HepG2 (cell line): ENCODE measurements around the gene SYT9. TPM values are rescaled to one million over a fixed set of nuclear protein-coding genes. Genes with fewer than 3 reads are reported as not detected.
A peak's percentile ranks its signal among the peaks of the same experiment; 100 is the strongest.

ENCODE experiments used
- ATAC-seq: fragments of 200-7000 bp; cut with Tn5 transposase; 3 replicates; pipeline ENCODE4 v1.9.1; 2020; ENCODE audit warnings: mild to moderate bottlenecking, moderate library complexity
- BruUV-seq: library from RNA; stranded (reverse); fragments of 400-500 nt; replicated peaks from 2 replicates; lab custom pipeline; 2021; lab: Mats Ljungman, UMichigan
- CTCF ChIA-PET: fragments of 300-600 bp; formaldehyde crosslinking; extraction: SDS; loops from one replicate; lab custom pipeline; 2021; ENCODE audit warnings: low total read pairs, inconsistent platforms, low intra/inter-chr PET ratio; lab: Yijun Ruan, JAX
- POLR2A ChIA-PET: fragments of 350-600 bp; sonication (Branson Sonifier 250); formaldehyde crosslinking; loops from one replicate; lab custom pipeline; 2020; ENCODE audit warnings: antibody characterized with exemption, inconsistent platforms; lab: Yijun Ruan, JAX
- DNase-seq: peaks from one replicate; pipeline ENCODE4 v3.0.0-alpha.2; 2015; ENCODE audit warnings: low spot score
- FAIRE-seq: peaks from 3 replicates; lab custom pipeline; 2011; peaks lifted over from hg19 to GRCh38; lab: Jason Lieb, UNC
- H2AFZ ChIP-seq: one replicate; pipeline ENCODE4 v1.6.1; 2011; ENCODE audit warnings: low read length, inconsistent platforms
- H3K27ac ChIP-seq: fragments of 300-600 bp; 3 replicates; pipeline ENCODE4 v1.8.0; 2011; ENCODE audit warnings: mixed run types, mild to moderate bottlenecking, mixed read lengths, low read length, inconsistent platforms; ENCODE audit not compliant: insufficient read depth; ENCODE audit errors: extremely low read length
- H3K27me3 ChIP-seq, 2 experiments: fragments of 200-600 bp in 1 of 2; 2 replicates in 1 of 2; 3 replicates in 1 of 2; pipeline versions ENCODE4 v1.6.0 to v1.8.0; 2011; ENCODE audit warnings: low read length in 2 of 2, mild to moderate bottlenecking in 2 of 2, moderate library complexity in 2 of 2, inconsistent platforms in 1 of 2; ENCODE audit not compliant: insufficient read depth in 2 of 2, control insufficient read depth in 1 of 2
- H3K36me3 ChIP-seq, 2 experiments: fragments of 200-600 bp in 1 of 2; replicated peaks in 1 of 2; 2 replicates in 1 of 2; 3 replicates in 1 of 2; pipeline versions ENCODE4 v1.5.1 to v1.8.0; 2011; ENCODE audit warnings: low read length in 2 of 2, inconsistent platforms in 1 of 2; ENCODE audit not compliant: insufficient read depth in 2 of 2, control insufficient read depth in 1 of 2
- H3K4me1 ChIP-seq: 2 replicates; pipeline ENCODE4 v1.5.1; 2012; ENCODE audit warnings: low read length, inconsistent platforms; ENCODE audit not compliant: insufficient read depth
- H3K4me2 ChIP-seq: 2 replicates; pipeline ENCODE4 v1.6.0; 2011; ENCODE audit warnings: low read depth, low read length, inconsistent platforms
- H3K4me3 ChIP-seq, 3 experiments: fragments of 200-600 bp in 1 of 3; sonication (generic), shearing (Covaris generic) in 1 of 3; replicated peaks in 1 of 3; 2 replicates each; pipeline ENCODE4 v1.5.1; 2011 to 2016; ENCODE audit warnings: low read length in 3 of 3, inconsistent platforms in 2 of 3, low read depth in 2 of 3, mild to moderate bottlenecking in 2 of 3, control low read depth in 1 of 3, mixed read lengths in 1 of 3; ENCODE audit not compliant: insufficient read depth in 1 of 3
- H3K79me2 ChIP-seq: one replicate; pipeline ENCODE4 v1.6.1; 2011; ENCODE audit warnings: low read length, inconsistent platforms; ENCODE audit not compliant: insufficient read depth
- H3K9ac ChIP-seq: 2 replicates; pipeline ENCODE4 v1.6.0; 2011; ENCODE audit warnings: mild to moderate bottlenecking, low read depth, low read length, inconsistent platforms; ENCODE audit not compliant: insufficient read depth
- H3K9me3 ChIP-seq: 2 replicates; pipeline ENCODE4 v1.5.1; 2012; ENCODE audit warnings: mild to moderate bottlenecking, low read length
- H4K20me1 ChIP-seq: 2 replicates; pipeline ENCODE4 v1.6.0; 2011; ENCODE audit warnings: inconsistent platforms, mild to moderate bottlenecking, low read length, moderate library complexity; ENCODE audit not compliant: insufficient read depth
- ATF4 ChIP-seq, 2 experiments: fragments of 450-650 bp in 1 of 2; sonication (generic) in 1 of 2; formaldehyde crosslinking; IDR thresholded peaks; 2 replicates each; pipeline versions ENCODE4 v1.5.0 to v1.8.0; 2020 to 2022; ENCODE audit warnings: mild to moderate bottlenecking in 1 of 2, missing genetic modification reagents in 1 of 2
- BCL3 ChIP-seq: sonication (generic); formaldehyde crosslinking; IDR thresholded peaks from 2 replicates; pipeline ENCODE4 v1.5.1; 2020; ENCODE audit warnings: mild to moderate bottlenecking, missing genetic modification reagents, moderate library complexity
- CEBPB ChIP-seq: IDR thresholded peaks from 2 replicates; pipeline ENCODE4 v1.6.1; 2011; ENCODE audit warnings: low read depth, low read length, improper control_type of control experiment, borderline replicate concordance
- DR1 ChIP-seq: sonication (generic); formaldehyde crosslinking; IDR thresholded peaks from 2 replicates; pipeline ENCODE4 v1.8.0; 2021; ENCODE audit warnings: mild to moderate bottlenecking, missing genetic modification reagents, inconsistent platforms
- ETV5 ChIP-seq: IDR thresholded peaks from 2 replicates; pipeline ENCODE4 v1.6.1; 2018; ENCODE audit warnings: missing biosample characterization, missing genetic modification reagents, inconsistent platforms, borderline replicate concordance
- FOXJ3 ChIP-seq: sonication (generic); formaldehyde crosslinking; IDR thresholded peaks from 2 replicates; pipeline ENCODE4 v1.4.0; 2020; ENCODE audit warnings: missing genetic modification reagents, mild to moderate bottlenecking, borderline replicate concordance
- HES4 ChIP-seq: sonication (generic); formaldehyde crosslinking; IDR thresholded peaks from 2 replicates; pipeline ENCODE4 v1.9.0; 2021; ENCODE audit warnings: mild to moderate bottlenecking, missing genetic modification reagents, borderline replicate concordance
- KAT2B ChIP-seq: fragments of 150-350 bp; IDR thresholded peaks from 2 replicates; pipeline ENCODE4 v1.6.1; 2014; ENCODE audit warnings: low read depth, low read length, borderline replicate concordance
- KLF15 ChIP-seq: sonication (generic); formaldehyde crosslinking; IDR thresholded peaks from 2 replicates; pipeline ENCODE4 v1.8.1; 2023; ENCODE audit warnings: borderline replicate concordance, mild to moderate bottlenecking, inconsistent platforms, missing genetic modification reagents, mixed read lengths
- MED8 ChIP-seq: sonication (generic); formaldehyde crosslinking; IDR thresholded peaks from 2 replicates; pipeline ENCODE4 v1.8.1; 2023; ENCODE audit warnings: mild to moderate bottlenecking, missing genetic modification reagents; ENCODE audit not compliant: insufficient replicate concordance
- POLR2A ChIP-seq, 2 experiments: IDR thresholded peaks; 2 replicates each; pipeline ENCODE4 v1.6.1; 2011; ENCODE audit warnings: low read depth in 2 of 2, low read length in 2 of 2, mild to moderate bottlenecking in 1 of 2, moderate library complexity in 1 of 2; ENCODE audit not compliant: insufficient read depth in 1 of 2
- SIX1 ChIP-seq: sonication (generic); formaldehyde crosslinking; IDR thresholded peaks from 2 replicates; pipeline ENCODE4 v1.4.0; 2020; ENCODE audit warnings: missing genetic modification reagents, borderline replicate concordance
- ZFP37 ChIP-seq: sonication (generic); formaldehyde crosslinking; IDR thresholded peaks from 2 replicates; pipeline ENCODE4 v1.4.0; 2020; ENCODE audit warnings: missing genetic modification reagents, borderline replicate concordance
- ZNF264 ChIP-seq: sonication (generic); formaldehyde crosslinking; IDR thresholded peaks from 2 replicates; pipeline ENCODE4 v1.4.0; 2020; ENCODE audit warnings: missing genetic modification reagents
- ZNF713 ChIP-seq: sonication (generic); formaldehyde crosslinking; IDR thresholded peaks from 2 replicates; pipeline ENCODE4 v1.4.0; 2020; ENCODE audit warnings: mild to moderate bottlenecking, missing genetic modification reagents
- WGBS: methylation state at CpG from one replicate; pipeline ENCODE4 v1.1.6; 2017; ENCODE audit warnings: low lambda C conversion rate; 5-methylcytosine and 5-hydroxymethylcytosine counted together
- in situ Hi-C: cut with HindIII; loops from 2 replicates; pipeline ENCODE4 v1.10.0; 2017; ENCODE audit warnings: low pct_unique_long_range_greater_than_20kb; ENCODE audit not compliant: extremely low pct_ligation_motif_present
- intact Hi-C: fragments of 100-400 bp; cut with micrococcal nuclease; formaldehyde crosslinking; loops from one replicate; pipeline ENCODE4 v1.10.0; 2022; ENCODE audit not compliant: unreplicated experiment
- polyA plus RNA-seq, 8 experiments: library from polyadenylated mRNA; depleted of rRNA in 3 of 8; stranded (reverse) in 7 of 8; unstranded in 1 of 8; fragments of >200 nt; fragmentation: Illumina TruSeq in 4 of 8; extraction: Trizol in 4 of 8; gene quantifications; 2 replicates each; pipeline versions ENCODE4 v1.2.1 to v1.2.3, GENCODE V29; 2011 to 2016; ENCODE audit warnings: low read depth in 4 of 8, missing spikeins in 1 of 8, mixed read lengths in 1 of 8; ENCODE audit not compliant: insufficient read depth in 1 of 8
- total RNA-seq, 5 experiments: library from RNA; depleted of rRNA; stranded (reverse); fragments of >200 nt; fragmentation: Illumina TruSeq; extraction: Trizol; gene quantifications; 2 replicates each; pipeline ENCODE4 v1.2.3, GENCODE V29; 2016; ENCODE audit warnings: low read depth in 1 of 5

Gene SYT9
- total and polyA plus RNA-seq, 2 of the 13 experiments (the other 11 are each of a cell fraction or from before 2014, with no cell fraction given): not detected

GRCh38 chr11:7385532-7385931 lies 133.8 kb downstream of the SYT9 start:
- Histone ChIP-seq H3K27ac (no peak overlapping the region), H3K36me3 (no peaks in the 10 kb centered on the region), H3K4me3 (no peak overlapping the region), H2AFZ (no peak overlapping the region), H3K4me1 (no peaks in the 10 kb centered on the region), H3K9ac (no peak overlapping the region), H3K79me2 (no peaks in the 10 kb centered on the region), H3K4me2 (no peak overlapping the region), H4K20me1 (no peaks in the 10 kb centered on the region), H3K9me3 (no peaks in the 10 kb centered on the region), H3K27me3 (no peaks in the 10 kb centered on the region; a peak in 1 of 5 replicates)
- no peak for TF ChIP-seq DR1
- FAIRE-seq (no peak), DNase-seq (no peak), ATAC-seq (peak; percentile 66)
- ChIA-PET POLR2A (no interaction called here), CTCF (no interaction called here)
- intact Hi-C loops: no loop called here
- in situ Hi-C loops: no loop called here
- WGBS: 53% methylated on average over 1 of the region's 1 CpG
- BruUV-seq: no TSS peak

- H3K4me2 ChIP-seq: no peak overlapping the region
- FAIRE-seq: no peak
- DNase-seq: peak; percentile 2
- TF ChIP-seq MED8 (CRISPR knock-in tag) (no peak), SIX1 (no peak), BCL3 (no peak), KLF15 (CRISPR knock-in tag) (no peak), KAT2B (no peak), ETV5 (CRISPR knock-in tag) (no peak), ZNF264 (CRISPR knock-in tag) (no peak), CEBPB (peak; percentile 55; the same call in 1 of the 2 replicates), FOXJ3 (CRISPR knock-in tag) (no peak), ZNF713 (no peak), ZFP37 (CRISPR knock-in tag) (no peak), ATF4 (CRISPR knock-in tag; IDR thresholded peaks at IDR 0.05) (peak in 1 of 2 experiments; percentile 62; a peak in 2 of 4 replicates), HES4 (CRISPR knock-in tag) (no peak), POLR2A (IDR thresholded peaks at IDR 0.05; ENCODE audit: insufficient read depth in 1 of 2, low read depth in 2 of 2, low read length in 2 of 2) (no peak)
Measured at GRCh38 chr11:7413961-7414915, 162.5 kb downstream of the SYT9 start.

More at GRCh38 chr11:7413961-7414915, 162.5 kb downstream of the SYT9 start:
- no TSS peak for BruUV-seq
- Histone ChIP-seq H3K27ac (no peak overlapping the region), H3K79me2 (no peaks in the 10 kb centered on the region), H4K20me1 (no peaks in the 10 kb centered on the region), H3K27me3 (peaks cover 0 to 15% of the 10 kb centered on the region in 2 experiments; a peak in 2 of 5 replicates), H3K9me3 (no peaks in the 10 kb centered on the region), H3K4me1 (no peaks in the 10 kb centered on the region), H3K4me3 (no peak overlapping the region), H3K9ac (no peak overlapping the region), H2AFZ (no peak overlapping the region), H3K36me3 (no peaks in the 10 kb centered on the region)
- intact Hi-C loops (no loop called here), in situ Hi-C loops (no loop called here)
- ChIA-PET POLR2A (no interaction called here), CTCF (no interaction called here)
- ATAC-seq: peak; percentile 89
- 13% methylated on average over 7 of the region's 8 CpGs for WGBS
